IMR-90 (cell line): ENCODE data around the gene AFDN. TPM values are rescaled to one million over a fixed set of nuclear protein-coding genes. Genes with fewer than 3 reads are reported as not detected.

Experiments
- ATAC-seq: fragments of 200-7000 bp; cut with Tn5 transposase; 2 replicates; pipeline ENCODE4 v1.9.1; 2020; ENCODE audit warnings: low read depth, mild to moderate bottlenecking, moderate library complexity
- BruUV-seq: library from RNA; stranded (reverse); fragments of 400-500 nt; replicated peaks from 2 replicates; lab custom pipeline; 2021; lab: Mats Ljungman, UMichigan
- CTCF ChIA-PET: fragments of 300-600 bp; formaldehyde crosslinking; extraction: SDS; loops from one replicate; lab custom pipeline; 2021; ENCODE audit warnings: antibody characterized with exemption; lab: Yijun Ruan, JAX
- POLR2A ChIA-PET: fragments of 300-600 bp; sonication (Branson Sonifier 250); formaldehyde crosslinking; loops from one replicate; lab custom pipeline; 2022; ENCODE audit warnings: antibody characterized with exemption; ENCODE audit not compliant: unreplicated experiment; lab: Charles Lee
- DNase-seq: peaks from one replicate; pipeline ENCODE4 v3.0.0; 2013
- H2AFZ ChIP-seq: replicated peaks from 2 replicates; pipeline ENCODE3; 2013; ENCODE audit warnings: low read length, mild to moderate bottlenecking; ENCODE audit not compliant: poor library complexity
- H2AK5ac ChIP-seq: 2 replicates; pipeline ENCODE4 v1.6.1; 2013; ENCODE audit warnings: low read depth, low read length, inconsistent platforms
- H2AK9ac ChIP-seq: replicated peaks from 2 replicates; pipeline ENCODE3; 2013; ENCODE audit warnings: mild to moderate bottlenecking, low read depth, low read length, moderate library complexity; ENCODE audit not compliant: poor library complexity
- H2BK120ac ChIP-seq: 2 replicates; pipeline ENCODE4 v1.6.1; 2013; ENCODE audit warnings: low read depth, low read length, inconsistent platforms
- H2BK15ac ChIP-seq: 3 replicates; pipeline ENCODE4 v1.6.1; 2013; ENCODE audit warnings: low read depth, low read length, inconsistent platforms
- H2BK20ac ChIP-seq: 2 replicates; pipeline ENCODE4 v1.6.1; 2013; ENCODE audit warnings: low read depth, mild to moderate bottlenecking, inconsistent platforms, low read length, moderate library complexity
- H2BK5ac ChIP-seq: 2 replicates; pipeline ENCODE4 v1.6.1; 2013; ENCODE audit warnings: mild to moderate bottlenecking, low read depth, low read length, inconsistent platforms; ENCODE audit not compliant: poor library complexity, severe bottlenecking
- H3K14ac ChIP-seq: replicated peaks from 2 replicates; pipeline ENCODE4 v1.6.1; 2013; ENCODE audit warnings: low read depth, low read length, inconsistent platforms
- H3K18ac ChIP-seq: 2 replicates; pipeline ENCODE4 v1.6.1; 2013; ENCODE audit warnings: low read depth, low read length, control low read depth
- H3K23ac ChIP-seq: 2 replicates; pipeline ENCODE4 v1.6.1; 2013; ENCODE audit warnings: low read depth, low read length, inconsistent platforms
- H3K27ac ChIP-seq: 2 replicates; pipeline ENCODE4 v1.5.1; 2013; ENCODE audit warnings: mild to moderate bottlenecking, control low read depth, low read length; ENCODE audit not compliant: insufficient read depth
- H3K27me3 ChIP-seq: 2 replicates; pipeline ENCODE4 v1.6.1; 2013; ENCODE audit warnings: low read length; ENCODE audit not compliant: control insufficient read depth, insufficient read depth
- H3K36me3 ChIP-seq: 2 replicates; pipeline ENCODE4 v1.6.1; 2013; ENCODE audit warnings: low read length, mixed read lengths; ENCODE audit not compliant: control insufficient read depth, insufficient read depth
- H3K4ac ChIP-seq: 2 replicates; pipeline ENCODE4 v1.6.1; 2013; ENCODE audit warnings: low read depth, low read length, inconsistent platforms
- H3K4me1 ChIP-seq: 2 replicates; pipeline ENCODE4 v1.6.1; 2013; ENCODE audit warnings: low read length, mixed read lengths; ENCODE audit not compliant: control insufficient read depth, insufficient read depth
- H3K4me2 ChIP-seq: 2 replicates; pipeline ENCODE4 v1.6.1; 2013; ENCODE audit warnings: low read depth, mild to moderate bottlenecking, control low read depth, low read length, moderate library complexity
- H3K4me3 ChIP-seq: 2 replicates; pipeline ENCODE4 v1.5.1; 2013; ENCODE audit warnings: low read depth, mild to moderate bottlenecking, control low read depth, low read length, moderate library complexity; ENCODE audit not compliant: insufficient read depth
- H3K56ac ChIP-seq: 2 replicates; pipeline ENCODE4 v1.6.1; 2013; ENCODE audit warnings: low read length, inconsistent platforms; ENCODE audit not compliant: insufficient read depth; ENCODE audit errors: extremely low read depth
- H3K79me1 ChIP-seq, 2 experiments: 2 replicates each; pipeline ENCODE4 v1.6.1; 2013; ENCODE audit warnings: low read length in 2 of 2, inconsistent platforms in 1 of 2, low read depth in 1 of 2
- H3K9ac ChIP-seq: 2 replicates; pipeline ENCODE4 v1.6.1; 2013; ENCODE audit warnings: low read depth, low read length, control low read depth
- H3K9me1 ChIP-seq: 2 replicates; pipeline ENCODE4 v1.6.1; 2013; ENCODE audit warnings: low read length, inconsistent platforms; ENCODE audit not compliant: insufficient read depth
- H3K9me3 ChIP-seq: 2 replicates; pipeline ENCODE4 v1.6.1; 2013; ENCODE audit warnings: low read length; ENCODE audit not compliant: control insufficient read depth, insufficient read depth
- H4K20me1 ChIP-seq: 2 replicates; pipeline ENCODE4 v1.6.1; 2013; ENCODE audit warnings: low read length, inconsistent platforms; ENCODE audit not compliant: insufficient read depth
- H4K5ac ChIP-seq: 2 replicates; pipeline ENCODE4 v1.6.1; 2013; ENCODE audit warnings: mild to moderate bottlenecking, low read depth, low read length, control low read depth
- H4K8ac ChIP-seq, 2 experiments: 2 replicates each; pipeline ENCODE4 v1.6.1; 2013; ENCODE audit warnings: low read depth in 2 of 2, low read length in 2 of 2, control low read depth in 1 of 2, inconsistent platforms in 1 of 2
- H4K91ac ChIP-seq: 2 replicates; pipeline ENCODE4 v1.6.1; 2013; ENCODE audit warnings: low read depth, low read length, inconsistent platforms; ENCODE audit not compliant: insufficient read depth
- BHLHE40 ChIP-seq: fragments of 150-350 bp; IDR thresholded peaks from 2 replicates; pipeline ENCODE4 v1.6.1; 2016; ENCODE audit warnings: mild to moderate bottlenecking, low read depth, low read length
- CEBPB ChIP-seq: IDR thresholded peaks from 2 replicates; pipeline ENCODE4 v1.6.1; 2012; ENCODE audit warnings: low read depth, low read length, improper control_type of control experiment
- CHD1 ChIP-seq: IDR thresholded peaks from 2 replicates; pipeline ENCODE4 v1.6.1; 2012; ENCODE audit warnings: low read depth, low read length, improper control_type of control experiment
- CTCF ChIP-seq: conservative IDR thresholded peaks from 2 replicates; pipeline ENCODE4 v1.5.1; 2012; ENCODE audit warnings: mild to moderate bottlenecking, low read depth, low read length, improper control_type of control experiment
- ELK1 ChIP-seq: fragments of 150-350 bp; IDR thresholded peaks from 2 replicates; pipeline ENCODE4 v1.6.1; 2016; ENCODE audit warnings: low read depth, mild to moderate bottlenecking, low read length, moderate library complexity, borderline replicate concordance
- FOS ChIP-seq: fragments of 150-350 bp; IDR thresholded peaks from 2 replicates; pipeline ENCODE4 v1.6.1; 2016; ENCODE audit warnings: low read depth, low read length
- MAFK ChIP-seq: IDR thresholded peaks from 2 replicates; pipeline ENCODE4 v1.6.1; 2012; ENCODE audit warnings: low read depth, low read length, improper control_type of control experiment
- MAZ ChIP-seq: IDR thresholded peaks from 2 replicates; pipeline ENCODE4 v1.6.1; 2012; ENCODE audit warnings: low read depth, mild to moderate bottlenecking, low read length, improper control_type of control experiment, moderate library complexity, borderline replicate concordance
- MXI1 ChIP-seq: IDR thresholded peaks from 2 replicates; pipeline ENCODE4 v1.6.1; 2012; ENCODE audit warnings: low read depth, mild to moderate bottlenecking, low read length, moderate library complexity, borderline replicate concordance
- NFE2L2 ChIP-seq: fragments of 150-350 bp; IDR thresholded peaks from 2 replicates; pipeline ENCODE4 v1.6.1; 2016; ENCODE audit warnings: low read depth, mild to moderate bottlenecking, low read length
- POLR2A ChIP-seq: IDR thresholded peaks from 2 replicates; pipeline ENCODE4 v1.6.1; 2012; ENCODE audit warnings: mild to moderate bottlenecking, low read depth, low read length
- RAD21 ChIP-seq: IDR thresholded peaks from 2 replicates; pipeline ENCODE4 v1.6.1; 2012; ENCODE audit warnings: low read length, improper control_type of control experiment
- RCOR1 ChIP-seq: IDR thresholded peaks from 2 replicates; pipeline ENCODE4 v1.6.1; 2012; ENCODE audit warnings: mild to moderate bottlenecking, low read length, improper control_type of control experiment; ENCODE audit not compliant: insufficient replicate concordance
- RFX5 ChIP-seq: IDR thresholded peaks from 2 replicates; pipeline ENCODE4 v1.8.0; 2012; ENCODE audit warnings: low read depth, mild to moderate bottlenecking, low read length, moderate library complexity
- SMC3 ChIP-seq: fragments of 150-350 bp; IDR thresholded peaks from 2 replicates; pipeline ENCODE4 v1.6.1; 2016; ENCODE audit warnings: low read depth, mild to moderate bottlenecking, antibody characterized with exemption, low read length, moderate library complexity
- USF2 ChIP-seq: fragments of 150-350 bp; IDR thresholded peaks from 2 replicates; pipeline ENCODE4 v1.6.1; 2017; ENCODE audit warnings: mild to moderate bottlenecking, antibody characterized with exemption, low read length, low read depth
- WGBS, 2 experiments: methylation state at CpG; one replicate each; pipeline versions ENCODE4 v1.1.5 to v1.1.7; 2013; ENCODE audit warnings: missing lambda C conversion rate in 2 of 2; ENCODE audit not compliant: insufficient read length in 1 of 2; ENCODE audit errors: extremely low coverage in 2 of 2; 5-methylcytosine and 5-hydroxymethylcytosine counted together
- dilution Hi-C: fragments of 300-500 bp; cut with HindIII; formaldehyde crosslinking; loops from one replicate; pipeline ENCODE4 v1.14.3; 2018; ENCODE audit warnings: low sequenced_read_pairs; ENCODE audit not compliant: unreplicated experiment
- in situ Hi-C: fragments of 300-500 bp; cut with MboI; formaldehyde crosslinking; loops from 3 replicates; pipeline ENCODE4 v1.14.3; 2019; ENCODE audit warnings: low sequenced_read_pairs, inconsistent platforms, mixed read lengths
- intact Hi-C: fragments of 100-400 bp; cut with micrococcal nuclease; formaldehyde crosslinking; loops from 2 replicates; pipeline ENCODE4 v1.10.0; 2022
- polyA plus RNA-seq, 3 experiments: library from polyadenylated mRNA; depleted of rRNA; stranded (reverse); fragments of >200 nt; gene quantifications; 2 replicates each; pipeline ENCODE4 v1.2.3, GENCODE V29; 2012; ENCODE audit warnings: low replicate concordance in 1 of 3
- total RNA-seq: library from RNA; depleted of rRNA; stranded (reverse); fragments of >200 nt; gene quantifications from 2 replicates; pipeline ENCODE4 v1.2.3, GENCODE V29; 2012

AFDN gene
- total and polyA plus RNA-seq, 2 of the 4 experiments (the other 2 are of a cell fraction) = 11.6 to 20.8 TPM

- H3K18ac ChIP-seq = no peak overlapping the region
- no peak overlapping the region for H2BK20ac ChIP-seq
- peaks cover 10 to 21% of the 10 kb centered on the region in 2 experiments; a peak in 3 of 4 replicates for H3K79me1 ChIP-seq
- no peak overlapping the region for H4K5ac ChIP-seq
- no peak overlapping the region for H2BK5ac ChIP-seq
- H2BK120ac ChIP-seq = no peak overlapping the region
- no peak overlapping the region for H2AK9ac ChIP-seq
- no peak overlapping the region for H4K8ac ChIP-seq
- no peaks in the 10 kb centered on the region; the same call in 1 of the 2 replicates for H4K20me1 ChIP-seq
- no CpG with 5 or more reads among the region's 2 CpGs for WGBS, 2 experiments
- H3K36me3 ChIP-seq = no peaks in the 10 kb centered on the region
- H3K4me1 ChIP-seq = peaks cover 4% of the 10 kb centered on the region
- H2AFZ ChIP-seq = no peak overlapping the region
- ChIA-PET POLR2A (no interaction called here), CTCF (no interaction called here)
- H2BK15ac ChIP-seq = no peak overlapping the region
- intact Hi-C loops = no loop called here
- in situ Hi-C loops = no loop called here
- no TSS peak for BruUV-seq
- H3K56ac ChIP-seq = no peak overlapping the region
- H3K27me3 ChIP-seq = no peaks in the 10 kb centered on the region
- H3K27ac ChIP-seq = no peak overlapping the region
- H3K9me1 ChIP-seq = 0 out of 2 replicates have a peak, but pooled peaks cover 2% of the 10 kb centered on the region
- H3K14ac ChIP-seq = no peak overlapping the region
- no peak overlapping the region for H3K23ac ChIP-seq
- no peak overlapping the region for H2AK5ac ChIP-seq
- TF ChIP-seq USF2 (no peak), ELK1 (no peak), POLR2A (no peak), NFE2L2 (no peak), MAZ (no peak), BHLHE40 (no peak), MAFK (no peak), RAD21 (no peak), CHD1 (no peak), CTCF (no peak), FOS (no peak), MXI1 (no peak), RCOR1 (no peak), SMC3 (no peak), CEBPB (no peak), RFX5 (no peak)
- H3K9me3 ChIP-seq = no peaks in the 10 kb centered on the region
- no peak overlapping the region for H3K4ac ChIP-seq
- ATAC-seq (no peak), DNase-seq (no peak)
- dilution Hi-C loops = no loop called here
- no peak overlapping the region for H3K9ac ChIP-seq
- no peak overlapping the region for H3K4me2 ChIP-seq
- H4K91ac ChIP-seq = no peak overlapping the region
- no peak overlapping the region for H3K4me3 ChIP-seq
These were observed 24.8 kb downstream of the AFDN start for GRCh38 chr6:167851370-167851952.
